ENCODE data around the gene TPCN2. TPM values are rescaled to one million over a fixed set of nuclear protein-coding genes. Genes with fewer than 3 reads are reported as not detected.

TPCN2 gene
- total and polyA plus RNA-seq, 2 of the 8 experiments (the other 6 are each of a cell fraction or from before 2014, with no cell fraction given): 9.7 to 18.6 TPM

DNA sequence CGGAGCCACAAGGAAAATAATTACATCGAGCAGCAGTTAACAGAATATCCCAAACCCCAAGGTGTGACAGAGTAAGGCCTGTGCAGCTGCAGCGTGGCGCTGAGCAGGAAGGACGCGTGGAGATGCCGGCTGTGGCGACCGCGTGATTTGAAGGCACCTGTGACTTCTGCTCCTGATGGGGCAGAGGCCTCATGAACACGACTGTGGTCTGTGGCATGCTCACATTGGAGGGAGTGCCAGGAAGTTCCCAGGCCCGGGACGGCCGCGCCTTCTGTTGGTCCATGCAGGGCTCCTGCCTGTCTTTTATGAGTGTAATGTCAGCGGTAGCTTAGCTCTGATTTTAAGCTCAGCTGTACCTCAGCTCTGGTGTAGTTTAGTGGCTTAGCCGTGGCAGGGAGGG, 50.4 kb downstream of the TPCN2 start:
- Histone ChIP-seq H4K5ac (ENCODE audit: insufficient read length, low read depth, low read length) (no peak overlapping the region), H2BK20ac (ENCODE audit: low read length) (no peak overlapping the region), H2BK5ac (ENCODE audit: low read depth, low read length) (no peak overlapping the region), H3K9ac (replicated peaks in 1 of 4; ENCODE audit: extremely low read depth in 1 of 4, low read depth in 3 of 4, low read length in 3 of 4) (no peak overlapping the region), H3K9me3 (ENCODE audit: insufficient read depth in 2 of 2, low read depth in 1 of 2, low read length in 1 of 2) (no peaks in the 10 kb centered on the region), H3K27ac (ENCODE audit: low read depth, low read length) (no peak overlapping the region), H3K4me3 (ENCODE audit: extremely low read depth in 1 of 4, insufficient read depth in 2 of 4, low read depth in 3 of 4, low read length in 4 of 4) (no peak overlapping the region), H4K8ac (ENCODE audit: extremely low read depth, insufficient read depth, low read length) (no peak overlapping the region), H2AK5ac (ENCODE audit: low read depth, low read length) (no peak overlapping the region), H3K18ac (ENCODE audit: extremely low read depth, low read length) (no peak overlapping the region; the same call in 1 of the 2 replicates), H4K20me1 (replicated peaks in 1 of 2; ENCODE audit: control insufficient read depth in 1 of 2, insufficient read depth in 2 of 2, low read length in 2 of 2) (peaks cover 0 to 2% of the 10 kb centered on the region in 2 experiments), H2BK15ac (ENCODE audit: low read length) (no peak overlapping the region), H3K23me2 (ENCODE audit: low read depth, low read length) (no peaks in the 10 kb centered on the region), H3K79me1 (ENCODE audit: low read depth, low read length) (no peaks in the 10 kb centered on the region), H3K4me1 (replicated peaks in 1 of 4; ENCODE audit: control insufficient read depth in 3 of 4, insufficient read depth in 4 of 4, low read length in 3 of 4) (peaks cover 0 to 14% (median 5%) of the 10 kb centered on the region in 4 experiments; a peak in 5 of 7 replicates), H3K23ac (ENCODE audit: insufficient read length) (no peak overlapping the region), H3K79me2 (ENCODE audit: control insufficient read depth in 1 of 2, insufficient read depth in 2 of 2, low read length in 2 of 2) (no peaks in the 10 kb centered on the region), H3K14ac (ENCODE audit: insufficient read length) (no peak overlapping the region), H3K4me2 (ENCODE audit: insufficient read depth in 1 of 2, low read depth in 2 of 2, low read length in 2 of 2) (no peak overlapping the region), H2BK120ac (replicated peaks; ENCODE audit: low read depth, low read length) (no peak overlapping the region), H2BK12ac (ENCODE audit: low read depth, low read length) (peak overlapping the region; percentile 75; the same call in 1 of the 2 replicates), H3K27me3 (replicated peaks in 1 of 4; ENCODE audit: control insufficient read depth in 3 of 4, extremely low read depth in 1 of 4, insufficient read depth in 3 of 4, low read length in 3 of 4) (no peaks in the 10 kb centered on the region), H3K36me3 (ENCODE audit: control insufficient read depth in 2 of 4, insufficient read depth in 4 of 4, low read length in 3 of 4) (no peaks in the 10 kb centered on the region), H3K56ac (replicated peaks; ENCODE audit: insufficient read length, low read depth, low read length) (no peak overlapping the region), H3K4ac (replicated peaks; ENCODE audit: insufficient read length, low read depth, low read length) (no peak overlapping the region), H2AFZ (ENCODE audit: low read length) (no peak overlapping the region), H4K91ac (replicated peaks; ENCODE audit: insufficient read length, low read length) (no peak overlapping the region)
- ChIA-PET CTCF (ENCODE audit: partially characterized antibody) (interaction anchor here (0.8 to 5.9 kb wide), 13 partner anchors 9 to 571 kb away, joined by 3 to 39 read pairs (median 6); no protein-coding TSS in a partner anchor), POLR2A (ENCODE audit: partially characterized antibody) (interaction anchor here (0.9 to 1.2 kb wide), 4 partner anchors 10 to 540 kb away, joined by 3 to 5 read pairs (median 4); no protein-coding TSS in a partner anchor)
- FAIRE-seq (no peak), DNase-seq (ENCODE audit: low read depth in 1 of 2, low spot score in 2 of 2) (no peak)
- WGBS, 2 experiments (ENCODE audit: extremely low coverage in 1 of 2, insufficient coverage in 1 of 2, insufficient read length in 1 of 2, insufficient replicate concordance in 2 of 2, low coverage in 1 of 2, low lambda C conversion rate in 2 of 2, missing lambda C conversion rate in 1 of 2): 82% methylated on average over 17 of the region's 17 CpGs; no CpG with 5 or more reads in 1 of the 2 experiments
- TF ChIP-seq HDAC2 (IDR thresholded peaks at IDR 0.05; ENCODE audit: borderline replicate concordance in 1 of 2, low read depth in 2 of 2, low read length in 2 of 2) (no peak), POLR2A (IDR thresholded peaks at IDR 0.05; ENCODE audit: control extremely low read depth in 1 of 2, low read depth in 2 of 2, low read length in 2 of 2) (no peak), POLR2AphosphoS5 (IDR thresholded peaks at IDR 0.05; ENCODE audit: low read depth, low read length) (no peak), PHF8 (conservative IDR thresholded peaks at IDR 0.05; ENCODE audit: low read depth, low read length) (no peak), SIRT6 (IDR thresholded peaks at IDR 0.05; ENCODE audit: low read length) (no peak), SP4 (IDR thresholded peaks at IDR 0.05; ENCODE audit: low read length) (no peak), EGR1 (IDR thresholded peaks at IDR 0.05; ENCODE audit: borderline replicate concordance, low read depth, low read length) (no peak), JUN (IDR thresholded peaks at IDR 0.05; ENCODE audit: low read depth, low read length) (no peak), SIN3A (conservative IDR thresholded peaks at IDR 0.05 in 1 of 2, IDR thresholded peaks at IDR 0.05 in 1 of 2; ENCODE audit: low read depth in 1 of 2, low read length in 2 of 2) (no peak), KDM4A (IDR thresholded peaks at IDR 0.05; ENCODE audit: low read depth, low read length, severe bottlenecking) (no peak), BACH1 (IDR thresholded peaks at IDR 0.05; ENCODE audit: low read length) (no peak)
- TF ChIP-seq, protein P1, sequence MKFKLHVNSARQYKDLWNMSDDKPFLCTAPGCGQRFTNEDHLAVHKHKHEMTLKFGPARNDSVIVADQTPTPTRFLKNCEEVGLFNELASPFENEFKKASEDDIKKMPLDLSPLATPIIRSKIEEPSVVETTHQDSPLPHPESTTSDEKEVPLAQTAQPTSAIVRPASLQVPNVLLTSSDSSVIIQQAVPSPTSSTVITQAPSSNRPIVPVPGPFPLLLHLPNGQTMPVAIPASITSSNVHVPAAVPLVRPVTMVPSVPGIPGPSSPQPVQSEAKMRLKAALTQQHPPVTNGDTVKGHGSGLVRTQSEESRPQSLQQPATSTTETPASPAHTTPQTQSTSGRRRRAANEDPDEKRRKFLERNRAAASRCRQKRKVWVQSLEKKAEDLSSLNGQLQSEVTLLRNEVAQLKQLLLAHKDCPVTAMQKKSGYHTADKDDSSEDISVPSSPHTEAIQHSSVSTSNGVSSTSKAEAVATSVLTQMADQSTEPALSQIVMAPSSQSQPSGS (IDR thresholded peaks at IDR 0.05; ENCODE audit: low read length): no peak
- TF ChIP-seq, protein P2, sequence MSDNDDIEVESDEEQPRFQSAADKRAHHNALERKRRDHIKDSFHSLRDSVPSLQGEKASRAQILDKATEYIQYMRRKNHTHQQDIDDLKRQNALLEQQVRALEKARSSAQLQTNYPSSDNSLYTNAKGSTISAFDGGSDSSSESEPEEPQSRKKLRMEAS (IDR thresholded peaks at IDR 0.05): no peak
